ENCODE results near the gene SMG1. TPM values are rescaled to one million over a fixed set of nuclear protein-coding genes. Genes with fewer than 3 reads are reported as not detected.
"Not testable (repeated sequence)": the region's sequence is repeated elsewhere in the genome, so short reads cannot be mapped to it uniquely, and the experiment has no call there.

Gene SMG1
- total RNA-seq, 2 donors from 2014 or later: 165 to 171 TPM

GRCh38 chr16:18866277-18866823 is 59.9 kb downstream of the SMG1 start:
- not testable (repeated sequence) for DNase-seq, H3K9me3 Mint-ChIP-seq, H3K27ac Mint-ChIP-seq

DNA sequence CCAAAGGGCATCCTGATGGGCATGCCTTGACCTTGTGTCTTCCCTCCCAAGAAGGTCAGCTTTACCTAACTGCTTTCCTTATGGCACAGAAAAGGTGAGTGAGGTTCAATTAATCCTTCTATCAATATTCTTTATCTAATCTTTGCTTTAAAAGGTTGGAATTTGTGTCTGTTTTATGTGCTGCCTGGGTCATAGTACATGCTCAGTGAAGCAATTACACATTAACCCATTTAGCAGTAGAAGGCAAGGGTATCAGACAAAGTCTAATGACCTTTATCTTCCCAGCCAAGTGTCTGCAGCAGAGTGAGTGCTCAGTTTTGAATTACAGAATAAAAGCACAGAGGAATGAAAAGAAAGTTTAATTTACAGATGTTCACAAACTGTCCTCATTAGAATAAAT is 63.3 kb downstream of the SMG1 start:
- Mint-ChIP-seq H3K4me1 (ENCODE audit: low read depth) (peaks cover 13% of the 10 kb centered on the region), H3K27ac (peak overlapping the region; percentile 91), H3K36me3 (ENCODE audit: insufficient read depth in 2 of 2) (peaks cover 4 to 27% of the 10 kb centered on the region in 2 donors)
- not testable (repeated sequence) for H3K27me3 Mint-ChIP-seq (ENCODE audit: low read depth); ATAC-seq (replicated peaks in 1 of 2); H3K4me3 Mint-ChIP-seq; H3K9me3 Mint-ChIP-seq; DNase-seq

More at GRCh38 chr16:18866277-18866823, 59.9 kb downstream of the SMG1 start:
- not testable (repeated sequence) for H3K4me3 Mint-ChIP-seq; ATAC-seq (replicated peaks in 1 of 2); H3K27me3 Mint-ChIP-seq (ENCODE audit: low read depth)
- Mint-ChIP-seq H3K4me1 (ENCODE audit: low read depth) (peaks cover 13% of the 10 kb centered on the region), H3K36me3 (ENCODE audit: insufficient read depth in 2 of 2) (peaks cover 0 to 21% of the 10 kb centered on the region in 2 donors)

- peaks cover 9% of the 10 kb centered on the region for H3K4me1 Mint-ChIP-seq (ENCODE audit: low read depth)
- no peak overlapping the region for H3K27ac Mint-ChIP-seq
- ATAC-seq (replicated peaks in 1 of 2) (no peak), DNase-seq (no peak)
- peaks cover 12 to 35% of the 10 kb centered on the region in 2 donors for H3K36me3 Mint-ChIP-seq (ENCODE audit: insufficient read depth in 2 of 2)
- no peaks in the 10 kb centered on the region for H3K27me3 Mint-ChIP-seq (ENCODE audit: low read depth)
- no peak overlapping the region for H3K4me3 Mint-ChIP-seq
- H3K9me3 Mint-ChIP-seq: no peaks in the 10 kb centered on the region
Measured at GRCh38 chr16:18855196-18855595, 71.0 kb downstream of the SMG1 start.

GRCh38 chr16:18853694-18854093 is 72.5 kb downstream of the SMG1 start:
- Mint-ChIP-seq H3K4me3 (no peak overlapping the region), H3K27me3 (ENCODE audit: low read depth) (no peaks in the 10 kb centered on the region), H3K36me3 (ENCODE audit: insufficient read depth in 2 of 2) (peaks cover 18 to 34% of the 10 kb centered on the region in 2 donors), H3K9me3 (no peaks in the 10 kb centered on the region), H3K27ac (no peak overlapping the region), H3K4me1 (ENCODE audit: low read depth) (peaks cover 9% of the 10 kb centered on the region)
- no peak for DNase-seq
- ATAC-seq (replicated peaks in 1 of 2): peak in 1 of 2 donors; percentile 36

DNA sequence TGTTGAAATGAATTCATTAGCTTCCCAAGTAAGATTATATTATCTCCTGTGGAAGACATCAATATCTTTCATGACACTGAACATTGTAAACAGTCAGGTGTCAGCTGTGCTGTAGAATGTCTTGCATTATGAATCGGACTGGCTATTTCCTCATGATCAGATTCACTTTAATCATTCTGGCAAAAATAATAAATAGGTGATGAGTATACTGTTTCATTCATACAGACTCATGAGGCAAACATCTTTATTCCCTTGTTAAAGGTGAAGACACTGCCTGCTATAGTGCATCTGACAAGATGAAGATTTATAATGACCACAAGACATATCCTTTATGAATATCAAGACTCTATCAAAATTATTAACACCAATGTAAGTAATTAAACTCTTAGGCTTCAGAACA is 73.6 kb downstream of the SMG1 start:
- ATAC-seq (replicated peaks in 1 of 2): no peak
- H3K36me3 Mint-ChIP-seq (ENCODE audit: insufficient read depth in 2 of 2): peaks cover 18 to 34% of the 10 kb centered on the region in 2 donors

GRCh38 chr16:18846416-18846815 is 79.8 kb downstream of the SMG1 start:
- H3K36me3 Mint-ChIP-seq (ENCODE audit: insufficient read depth in 2 of 2): peaks cover 15 to 34% of the 10 kb centered on the region in 2 donors
- no peaks in the 10 kb centered on the region for H3K27me3 Mint-ChIP-seq (ENCODE audit: low read depth)
- no peak for DNase-seq
- H3K9me3 Mint-ChIP-seq: no peaks in the 10 kb centered on the region
- no peak for ATAC-seq (replicated peaks in 1 of 2)
- no peak overlapping the region for H3K4me3 Mint-ChIP-seq
- peak overlapping the region; percentile 86 for H3K27ac Mint-ChIP-seq
- H3K4me1 Mint-ChIP-seq (ENCODE audit: low read depth): no peaks in the 10 kb centered on the region

More for the DNA sequence above, 73.6 kb downstream of the SMG1 start:
- no peak for DNase-seq
- H3K27ac Mint-ChIP-seq: no peak overlapping the region
- H3K4me1 Mint-ChIP-seq (ENCODE audit: low read depth): peaks cover 9% of the 10 kb centered on the region
- H3K27me3 Mint-ChIP-seq (ENCODE audit: low read depth): no peaks in the 10 kb centered on the region
- H3K9me3 Mint-ChIP-seq: no peaks in the 10 kb centered on the region
- H3K4me3 Mint-ChIP-seq: no peak overlapping the region

DNA sequence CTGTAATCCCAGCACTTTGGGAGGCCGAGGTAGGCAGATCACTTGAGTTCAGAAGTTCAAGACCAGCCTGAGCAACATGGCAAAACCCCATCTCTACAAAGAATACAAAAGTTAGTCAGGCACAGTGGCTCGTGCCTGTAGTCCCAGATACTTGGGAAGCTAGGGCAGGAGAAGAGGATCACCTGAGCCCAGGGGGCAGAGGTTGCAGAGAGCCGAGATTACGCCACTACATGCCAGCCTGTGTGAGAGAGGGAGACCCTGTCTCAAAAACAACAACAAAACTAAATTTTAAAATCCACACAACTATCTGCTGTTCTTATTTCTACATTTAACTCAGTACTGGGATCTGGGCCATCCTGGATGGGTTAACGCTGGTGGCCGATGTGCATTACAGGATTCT is 83.6 kb downstream of the SMG1 start:
- H3K4me1 Mint-ChIP-seq (ENCODE audit: low read depth): peaks cover 7% of the 10 kb centered on the region
- DNase-seq (no peak), ATAC-seq (replicated peaks in 1 of 2) (no peak)
- no peak overlapping the region for H3K27ac Mint-ChIP-seq
- no peaks in the 10 kb centered on the region for H3K9me3 Mint-ChIP-seq
- H3K36me3 Mint-ChIP-seq (ENCODE audit: insufficient read depth in 2 of 2): peaks cover 19 to 40% of the 10 kb centered on the region in 2 donors
- H3K27me3 Mint-ChIP-seq (ENCODE audit: low read depth): no peaks in the 10 kb centered on the region
- H3K4me3 Mint-ChIP-seq: no peak overlapping the region

GRCh38 chr16:18841833-18842525 is 84.2 kb downstream of the SMG1 start:
- peaks cover 20 to 43% of the 10 kb centered on the region in 2 donors for H3K36me3 Mint-ChIP-seq (ENCODE audit: insufficient read depth in 2 of 2)
- H3K4me3 Mint-ChIP-seq: no peak overlapping the region
- peaks cover 13% of the 10 kb centered on the region for H3K4me1 Mint-ChIP-seq (ENCODE audit: low read depth)
- H3K9me3 Mint-ChIP-seq: no peaks in the 10 kb centered on the region
- DNase-seq (no peak), ATAC-seq (replicated peaks in 1 of 2) (no peak)
- H3K27me3 Mint-ChIP-seq (ENCODE audit: low read depth): no peaks in the 10 kb centered on the region
- H3K27ac Mint-ChIP-seq: no peak overlapping the region

GRCh38 chr16:18839555-18839954 is 86.7 kb downstream of the SMG1 start:
- no peaks in the 10 kb centered on the region for H3K9me3 Mint-ChIP-seq
- no peak overlapping the region for H3K4me3 Mint-ChIP-seq
- H3K36me3 Mint-ChIP-seq (ENCODE audit: insufficient read depth in 2 of 2): peaks cover 28 to 52% of the 10 kb centered on the region in 2 donors
- DNase-seq (no peak), ATAC-seq (replicated peaks in 1 of 2) (no peak)
- H3K27ac Mint-ChIP-seq: no peak overlapping the region
- H3K27me3 Mint-ChIP-seq (ENCODE audit: low read depth): no peaks in the 10 kb centered on the region
- H3K4me1 Mint-ChIP-seq (ENCODE audit: low read depth): peaks cover 21% of the 10 kb centered on the region

GRCh38 chr16:18836702-18837101 is 89.5 kb downstream of the SMG1 start:
- H3K27me3 Mint-ChIP-seq (ENCODE audit: low read depth): no peaks in the 10 kb centered on the region
- H3K36me3 Mint-ChIP-seq (ENCODE audit: insufficient read depth in 2 of 2): peaks cover 30 to 53% of the 10 kb centered on the region in 2 donors
- ATAC-seq (replicated peaks in 1 of 2): peak; percentile 89 to 96

GRCh38 chr16:18834864-18835263 is 91.3 kb downstream of the SMG1 start:
- H3K27me3 Mint-ChIP-seq (ENCODE audit: low read depth): no peaks in the 10 kb centered on the region
- peaks cover 21% of the 10 kb centered on the region for H3K4me1 Mint-ChIP-seq (ENCODE audit: low read depth)
- DNase-seq: no peak
- H3K4me3 Mint-ChIP-seq: no peak overlapping the region
- no peaks in the 10 kb centered on the region for H3K9me3 Mint-ChIP-seq
- no peak overlapping the region for H3K27ac Mint-ChIP-seq
- peaks cover 28 to 64% of the 10 kb centered on the region in 2 donors for H3K36me3 Mint-ChIP-seq (ENCODE audit: insufficient read depth in 2 of 2)
- ATAC-seq (replicated peaks in 1 of 2): no peak

More at GRCh38 chr16:18836702-18837101, 89.5 kb downstream of the SMG1 start:
- DNase-seq: no peak
- Mint-ChIP-seq H3K4me3 (peak overlapping the region; percentile 29 to 36), H3K4me1 (ENCODE audit: low read depth) (peaks cover 21% of the 10 kb centered on the region), H3K9me3 (no peaks in the 10 kb centered on the region), H3K27ac (peak overlapping the region; percentile 91)

DNA sequence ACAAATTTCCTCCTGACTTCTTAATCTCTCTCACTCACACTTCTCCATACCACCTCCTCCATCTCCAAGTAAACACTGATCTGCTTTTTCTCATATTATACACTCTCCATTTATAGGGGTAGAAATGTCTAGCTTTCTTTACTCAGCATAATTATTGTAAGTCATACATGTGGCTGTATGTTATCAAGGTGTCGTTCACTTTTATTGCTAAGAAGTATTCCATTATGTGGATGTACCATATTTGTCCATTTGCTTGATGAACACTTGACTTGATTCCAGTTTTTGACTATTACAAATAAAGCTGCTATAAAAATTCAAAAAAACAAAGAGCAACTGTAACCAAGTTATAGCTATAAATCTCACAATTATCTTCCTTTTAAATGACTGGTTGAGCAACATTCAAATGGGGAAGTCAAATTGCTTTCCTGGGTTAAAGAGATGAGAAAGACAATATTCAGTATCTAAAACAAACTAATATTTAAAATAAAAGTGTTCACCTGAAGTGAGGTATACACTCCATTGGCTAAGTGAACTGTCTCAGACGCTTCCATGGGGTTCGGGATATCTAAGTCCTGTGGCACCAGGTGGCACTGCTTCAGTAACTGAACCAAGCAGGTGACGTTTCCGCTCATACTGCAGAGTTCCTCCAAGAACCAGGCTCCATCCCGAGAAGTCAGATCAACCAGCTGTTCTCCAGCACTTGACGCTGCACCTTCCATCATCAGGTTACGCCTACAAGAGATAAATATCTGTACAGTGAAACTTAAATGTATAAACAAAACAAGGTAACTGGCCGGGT is 92.3 kb downstream of the SMG1 start:
- DNase-seq: no peak
- no peak for ATAC-seq (replicated peaks in 1 of 2)
- no peaks in the 10 kb centered on the region for H3K27me3 Mint-ChIP-seq (ENCODE audit: low read depth)
- H3K4me1 Mint-ChIP-seq (ENCODE audit: low read depth): peaks cover 21% of the 10 kb centered on the region
- peaks cover 26 to 60% of the 10 kb centered on the region in 2 donors for H3K36me3 Mint-ChIP-seq (ENCODE audit: insufficient read depth in 2 of 2)
- H3K27ac Mint-ChIP-seq: peak overlapping the region; percentile 2
- H3K4me3 Mint-ChIP-seq: no peak overlapping the region
- H3K9me3 Mint-ChIP-seq: no peaks in the 10 kb centered on the region

DNA sequence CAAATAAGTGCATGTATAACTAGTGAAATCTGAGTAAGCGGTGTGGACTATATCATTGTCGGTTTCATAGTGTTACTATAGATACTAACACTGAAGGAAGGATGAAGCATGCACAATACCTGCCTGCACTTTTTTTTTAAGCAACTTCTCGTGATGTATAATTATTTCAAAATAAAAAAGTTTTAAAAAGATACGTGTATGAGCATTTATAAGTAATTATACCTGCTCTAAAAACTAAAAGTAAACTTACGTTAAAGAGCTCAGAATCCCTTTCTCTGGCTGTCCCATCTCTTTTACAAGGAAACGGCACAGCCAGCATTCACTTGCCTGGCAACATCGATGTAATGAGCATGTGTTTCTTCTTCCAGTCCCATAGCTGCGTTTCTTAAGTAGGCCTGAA is 93.6 kb downstream of the SMG1 start:
- Mint-ChIP-seq H3K4me3 (no peak overlapping the region), H3K36me3 (ENCODE audit: insufficient read depth in 2 of 2) (peaks cover 26 to 64% of the 10 kb centered on the region in 2 donors), H3K27ac (no peak overlapping the region), H3K9me3 (no peaks in the 10 kb centered on the region), H3K4me1 (ENCODE audit: low read depth) (peaks cover 23% of the 10 kb centered on the region), H3K27me3 (ENCODE audit: low read depth) (no peaks in the 10 kb centered on the region)
- no peak for DNase-seq
- no peak for ATAC-seq (replicated peaks in 1 of 2)
